HepG2 (cell line): ENCODE data around the gene SSU72. TPM values are rescaled to one million over a fixed set of nuclear protein-coding genes. Genes with fewer than 3 reads are reported as not detected.
A peak's percentile ranks its signal among the peaks of the same experiment; 100 is the strongest.

Source experiments
- AKNA ChIP-seq: sonication (generic); formaldehyde crosslinking; IDR thresholded peaks from 2 replicates; pipeline ENCODE4 v1.4.0; 2020; ENCODE audit warnings: missing genetic modification reagents, borderline replicate concordance
- CEBPG ChIP-seq: IDR thresholded peaks from 2 replicates; pipeline ENCODE4 v1.6.1; 2016
- PPARG ChIP-seq: conservative IDR thresholded peaks from 2 replicates; pipeline ENCODE4 v1.6.1; 2016; ENCODE audit warnings: missing biosample characterization, missing genetic modification reagents
- RBFOX2 ChIP-seq: fragments of 200-400 bp; formaldehyde crosslinking; IDR thresholded peaks from 2 replicates; pipeline ENCODE4 v1.6.1; 2017; ENCODE audit warnings: low read depth, mild to moderate bottlenecking, low read length
- RFX1 ChIP-seq: fragments of 450-650 bp; IDR thresholded peaks from 2 replicates; pipeline ENCODE4 v1.6.1; 2017
- TBP ChIP-seq: sonication (generic); formaldehyde crosslinking; IDR thresholded peaks from 2 replicates; pipeline ENCODE4 v1.5.0; 2020; ENCODE audit warnings: missing genetic modification reagents
- ZBTB34 ChIP-seq: sonication (generic); formaldehyde crosslinking; IDR thresholded peaks from 2 replicates; pipeline ENCODE4 v1.8.0; 2022; ENCODE audit warnings: mild to moderate bottlenecking, missing genetic modification reagents
- ZBTB40 ChIP-seq, 2 experiments: fragments of 450-650 bp in 1 of 2; sonication (generic) in 1 of 2; formaldehyde crosslinking in 1 of 2; IDR thresholded peaks; 2 replicates each; pipeline versions ENCODE4 v1.6.1 to v1.8.0; 2016 to 2022; ENCODE audit warnings: antibody characterized with exemption in 1 of 2, mild to moderate bottlenecking in 1 of 2, missing genetic modification reagents in 1 of 2
- ZMAT5 ChIP-seq: sonication (generic); formaldehyde crosslinking; IDR thresholded peaks from 2 replicates; pipeline ENCODE4 v1.5.0; 2020; ENCODE audit warnings: mild to moderate bottlenecking, low read depth, missing genetic modification reagents, borderline replicate concordance
- ZNF12 ChIP-seq: sonication (generic); formaldehyde crosslinking; IDR thresholded peaks from 2 replicates; pipeline ENCODE4 v1.5.0; 2020; ENCODE audit warnings: missing genetic modification reagents
- ZNF225 ChIP-seq: sonication (generic); formaldehyde crosslinking; IDR thresholded peaks from 2 replicates; pipeline ENCODE4 v1.4.0; 2020; ENCODE audit warnings: mild to moderate bottlenecking, missing genetic modification reagents
- ZNF432 ChIP-seq: sonication (generic); formaldehyde crosslinking; IDR thresholded peaks from 2 replicates; pipeline ENCODE4 v1.5.0; 2020; ENCODE audit warnings: missing genetic modification reagents, mild to moderate bottlenecking, borderline replicate concordance
- polyA plus RNA-seq, 8 experiments: library from polyadenylated mRNA; depleted of rRNA in 3 of 8; stranded (reverse) in 7 of 8; unstranded in 1 of 8; fragments of >200 nt; fragmentation: Illumina TruSeq in 4 of 8; extraction: Trizol in 4 of 8; gene quantifications; 2 replicates each; pipeline versions ENCODE4 v1.2.1 to v1.2.3, GENCODE V29; 2011 to 2016; ENCODE audit warnings: low read depth in 4 of 8, missing spikeins in 1 of 8, mixed read lengths in 1 of 8; ENCODE audit not compliant: insufficient read depth in 1 of 8
- total RNA-seq, 5 experiments: library from RNA; depleted of rRNA; stranded (reverse); fragments of >200 nt; fragmentation: Illumina TruSeq; extraction: Trizol; gene quantifications; 2 replicates each; pipeline ENCODE4 v1.2.3, GENCODE V29; 2016; ENCODE audit warnings: low read depth in 1 of 5

The SSU72 gene
- total and polyA plus RNA-seq, 2 of the 13 experiments (the other 11 are each of a cell fraction or from before 2014, with no cell fraction given), result 42.8 to 67.1 TPM

- TF ChIP-seq ZBTB40 (IDR thresholded peaks at IDR 0.05), result no peak
- TF ChIP-seq ZBTB40 (CRISPR knock-in tag; IDR thresholded peaks at IDR 0.05), result no peak
- TF ChIP-seq PPARG (CRISPR knock-in tag), result no peak
- TF ChIP-seq ZNF225 (CRISPR knock-in tag), result no peak
- no peak for TF ChIP-seq RBFOX2
- no peak for TF ChIP-seq ZBTB34 (CRISPR knock-in tag)
- no peak for TF ChIP-seq ZNF432 (CRISPR knock-in tag)
- no peak for TF ChIP-seq RFX1
- no peak for TF ChIP-seq ZMAT5 (CRISPR knock-in tag)
- TF ChIP-seq TBP (CRISPR knock-in tag), result no peak
- 0 out of 2 replicates have a peak, but pooled peaks have one; percentile 21 for TF ChIP-seq CEBPG (CRISPR knock-in tag)
- TF ChIP-seq AKNA (CRISPR knock-in tag), result no peak
- TF ChIP-seq ZNF12 (CRISPR knock-in tag), result no peak
Measured at GRCh38 chr1:1614204-1614953, 39.7 kb upstream of the SSU72 start (continued).
